GM06990 (cell line): ENCODE measurements around the gene WNT1.

ENCODE experiments used
- DNase-seq: peaks from one replicate; pipeline ENCODE4 v3.0.0-alpha.2; 2011; ENCODE audit not compliant: insufficient read length; ENCODE audit errors: extremely low read depth
- H3K27me3 ChIP-seq: replicated peaks from 2 replicates; pipeline ENCODE4 v1.6.0; 2011; ENCODE audit warnings: low read length; ENCODE audit not compliant: control insufficient read depth, insufficient read depth
- H3K36me3 ChIP-seq: 2 replicates; pipeline ENCODE4 v1.5.1; 2011; ENCODE audit warnings: low read length; ENCODE audit not compliant: control insufficient read depth, insufficient read depth
- H3K4me3 ChIP-seq: replicated peaks from 2 replicates; pipeline ENCODE4 v1.5.1; 2011; ENCODE audit warnings: low read depth, mild to moderate bottlenecking, control low read depth, low read length
- TF ChIP-seq, protein P1 (sequence below): IDR thresholded peaks from 2 replicates; pipeline ENCODE4 v1.5.1; 2011; ENCODE audit warnings: low read length, control low read depth, mild to moderate bottlenecking, inconsistent platforms; ENCODE audit not compliant: insufficient read depth, poor library complexity, severe bottlenecking

WNT1 gene

DNA sequence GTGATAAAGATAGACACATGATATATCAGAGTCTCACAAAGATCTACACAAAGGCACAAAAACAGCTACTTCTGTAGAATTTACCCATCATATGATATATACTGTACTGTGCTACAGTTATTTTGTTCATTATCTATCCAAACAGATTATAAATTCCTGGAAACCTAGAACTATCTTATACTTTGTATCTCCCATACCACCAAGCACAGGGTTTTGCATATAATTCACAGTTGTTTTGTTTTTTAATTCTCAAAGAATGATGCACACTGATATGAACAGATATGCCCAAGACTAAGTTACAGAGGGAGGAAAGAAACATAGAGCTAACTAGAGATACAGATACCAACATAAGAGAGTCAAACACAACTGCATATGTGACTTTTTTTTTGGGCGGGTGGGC lies 37.1 kb downstream of the WNT1 start:
- Histone ChIP-seq H3K36me3 (peaks cover 4% of the 10 kb centered on the region), H3K4me3 (no peak overlapping the region), H3K27me3 (no peaks in the 10 kb centered on the region)
- no peak for DNase-seq
- TF ChIP-seq, protein P1, sequence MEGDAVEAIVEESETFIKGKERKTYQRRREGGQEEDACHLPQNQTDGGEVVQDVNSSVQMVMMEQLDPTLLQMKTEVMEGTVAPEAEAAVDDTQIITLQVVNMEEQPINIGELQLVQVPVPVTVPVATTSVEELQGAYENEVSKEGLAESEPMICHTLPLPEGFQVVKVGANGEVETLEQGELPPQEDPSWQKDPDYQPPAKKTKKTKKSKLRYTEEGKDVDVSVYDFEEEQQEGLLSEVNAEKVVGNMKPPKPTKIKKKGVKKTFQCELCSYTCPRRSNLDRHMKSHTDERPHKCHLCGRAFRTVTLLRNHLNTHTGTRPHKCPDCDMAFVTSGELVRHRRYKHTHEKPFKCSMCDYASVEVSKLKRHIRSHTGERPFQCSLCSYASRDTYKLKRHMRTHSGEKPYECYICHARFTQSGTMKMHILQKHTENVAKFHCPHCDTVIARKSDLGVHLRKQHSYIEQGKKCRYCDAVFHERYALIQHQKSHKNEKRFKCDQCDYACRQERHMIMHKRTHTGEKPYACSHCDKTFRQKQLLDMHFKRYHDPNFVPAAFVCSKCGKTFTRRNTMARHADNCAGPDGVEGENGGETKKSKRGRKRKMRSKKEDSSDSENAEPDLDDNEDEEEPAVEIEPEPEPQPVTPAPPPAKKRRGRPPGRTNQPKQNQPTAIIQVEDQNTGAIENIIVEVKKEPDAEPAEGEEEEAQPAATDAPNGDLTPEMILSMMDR: no peak

DNA sequence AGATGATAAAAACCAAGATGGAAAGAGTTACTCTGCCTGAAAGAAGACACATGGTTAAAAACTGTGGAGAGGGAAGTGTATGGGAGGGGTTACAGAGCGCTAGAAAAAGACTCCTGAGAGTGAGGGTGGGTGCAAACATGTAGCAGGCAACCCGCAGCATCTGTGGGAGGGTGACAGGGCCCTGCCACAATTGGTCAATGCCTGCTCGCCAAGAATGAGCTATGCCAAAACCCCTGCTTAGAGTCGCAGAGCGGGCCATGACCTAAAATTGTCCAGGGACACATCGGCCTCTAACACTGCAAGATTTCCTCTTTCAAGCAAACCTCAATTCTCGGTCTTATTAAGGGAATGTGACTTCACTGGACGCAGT lies 39.8 kb downstream of the WNT1 start:
- peak overlapping the region; percentile 90 for H3K4me3 ChIP-seq
- no peak for DNase-seq
- H3K27me3 ChIP-seq: no peaks in the 10 kb centered on the region
- H3K36me3 ChIP-seq: peaks cover 9% of the 10 kb centered on the region
- TF ChIP-seq, protein P1: no peak

DNA sequence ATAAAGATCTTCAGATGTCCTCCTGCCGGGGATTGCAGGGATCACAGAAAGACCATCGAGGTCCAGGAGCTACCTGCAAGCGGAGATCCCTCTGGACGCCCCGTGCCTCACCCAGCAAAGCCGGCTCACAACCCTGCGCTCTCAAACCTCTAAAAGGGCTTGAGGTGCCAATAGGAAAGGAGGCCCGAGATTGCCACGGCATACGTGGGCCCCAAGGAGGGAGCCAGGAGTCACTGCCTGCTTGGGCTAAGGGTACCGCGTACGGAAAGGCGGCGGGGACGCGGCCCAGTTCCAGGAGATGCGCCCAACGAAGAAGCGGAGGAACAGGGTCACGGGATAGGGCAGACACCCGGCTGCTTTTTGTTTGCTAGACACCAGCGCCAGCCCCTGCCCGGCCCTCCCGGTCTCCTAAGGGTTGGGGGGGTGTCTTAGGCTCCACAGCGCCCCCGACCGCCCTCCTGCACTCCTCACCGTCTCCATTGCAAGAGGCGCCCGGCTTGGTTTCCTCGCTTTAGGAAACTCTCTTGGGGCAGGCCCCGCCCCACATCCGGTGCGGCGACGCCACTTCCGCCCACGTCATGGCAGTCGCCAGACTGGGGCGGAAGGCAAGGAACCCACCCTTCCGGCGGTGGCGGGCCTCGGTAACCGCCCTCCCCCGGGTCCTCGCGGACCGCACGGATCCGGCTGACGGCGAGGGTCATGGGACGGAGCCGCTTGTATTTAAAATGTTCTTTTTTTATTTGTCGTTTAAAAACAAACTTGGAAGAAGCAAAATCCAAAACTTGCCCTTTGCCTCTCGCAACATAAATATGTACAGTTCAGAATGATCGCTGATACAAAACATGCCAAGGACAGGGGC lies 40.4 kb downstream of the WNT1 start, which contains the start of gene PRKAG1:
PRKAG1 (minus strand) TSS at position 516 of the 859 bp plus-strand sequence; CDS start at position 480, 36 bp downstream.
- no peaks in the 10 kb centered on the region for H3K27me3 ChIP-seq
- H3K36me3 ChIP-seq: peaks cover 12% of the 10 kb centered on the region
- peak; percentile 97 for DNase-seq
- TF ChIP-seq, protein P1: peak; percentile 67
- peak within 1 kb of the TSS; percentile 90 for H3K4me3 ChIP-seq

DNA sequence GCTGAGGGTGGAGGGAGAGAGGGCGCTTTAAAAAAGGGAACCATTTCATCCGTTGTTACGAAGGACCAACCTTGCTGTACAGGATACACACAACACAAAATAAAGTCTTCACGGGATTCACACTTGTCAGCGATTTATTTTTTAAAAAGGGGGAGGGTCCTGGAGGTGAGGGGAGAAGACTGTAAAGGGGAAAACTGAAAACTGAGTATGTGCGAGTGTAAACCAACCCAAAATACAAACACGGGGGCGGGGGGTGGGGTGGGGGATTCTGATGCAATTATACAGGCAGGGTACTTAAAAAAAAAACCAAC lies 41.0 kb downstream of the WNT1 start:
- Histone ChIP-seq H3K4me3 (peak overlapping the region; percentile 90), H3K27me3 (no peaks in the 10 kb centered on the region), H3K36me3 (peaks cover 15% of the 10 kb centered on the region)
- TF ChIP-seq, protein P1: no peak
- no peak for DNase-seq

DNA sequence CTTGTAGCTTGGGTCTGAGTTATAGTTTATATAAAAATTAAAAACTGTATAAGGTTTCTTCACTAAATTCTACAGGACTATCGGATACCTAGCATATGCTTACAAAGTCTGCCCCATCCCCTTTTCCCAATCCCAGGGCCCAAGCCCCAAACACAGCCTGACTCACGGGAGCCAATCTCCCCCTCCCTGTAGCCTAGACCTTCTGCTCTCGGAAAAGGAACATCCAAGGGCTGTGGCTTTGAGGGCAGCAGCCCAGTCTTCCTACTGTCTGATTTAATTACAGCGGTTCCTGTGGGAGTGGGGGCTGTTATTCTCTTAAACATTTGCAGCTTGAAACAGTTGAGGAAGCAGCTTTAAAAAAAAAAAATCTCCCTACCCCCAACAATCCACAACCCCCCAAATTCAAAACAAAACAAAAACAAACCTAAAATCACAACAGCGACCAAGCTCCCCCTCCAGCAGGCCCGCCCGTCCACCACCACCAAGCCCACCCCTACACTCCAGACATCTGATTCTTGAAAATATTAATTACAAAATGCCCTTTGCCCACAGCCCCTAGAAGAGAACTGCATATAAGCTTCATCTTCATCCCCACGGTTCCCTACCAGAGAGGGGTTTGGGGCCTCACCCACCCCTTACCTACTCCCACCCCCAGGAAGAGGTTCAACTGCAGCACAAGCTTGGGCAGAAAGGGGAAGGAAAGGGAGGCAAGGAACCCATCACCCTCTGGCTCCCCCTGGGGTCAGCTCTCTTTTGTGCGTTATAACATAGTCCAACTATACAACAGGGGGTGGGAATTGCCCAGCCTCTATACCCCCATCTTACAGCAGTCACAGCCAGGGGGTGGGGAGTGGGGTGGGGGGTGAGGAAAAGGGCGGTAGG lies 41.6 kb downstream of the WNT1 start:
- Histone ChIP-seq H3K27me3 (no peaks in the 10 kb centered on the region), H3K4me3 (no peak overlapping the region), H3K36me3 (peaks cover 16% of the 10 kb centered on the region)
- no peak for DNase-seq
- TF ChIP-seq, protein P1: peak; percentile 71
